ENCODE results near the gene PALD1.

DNA sequence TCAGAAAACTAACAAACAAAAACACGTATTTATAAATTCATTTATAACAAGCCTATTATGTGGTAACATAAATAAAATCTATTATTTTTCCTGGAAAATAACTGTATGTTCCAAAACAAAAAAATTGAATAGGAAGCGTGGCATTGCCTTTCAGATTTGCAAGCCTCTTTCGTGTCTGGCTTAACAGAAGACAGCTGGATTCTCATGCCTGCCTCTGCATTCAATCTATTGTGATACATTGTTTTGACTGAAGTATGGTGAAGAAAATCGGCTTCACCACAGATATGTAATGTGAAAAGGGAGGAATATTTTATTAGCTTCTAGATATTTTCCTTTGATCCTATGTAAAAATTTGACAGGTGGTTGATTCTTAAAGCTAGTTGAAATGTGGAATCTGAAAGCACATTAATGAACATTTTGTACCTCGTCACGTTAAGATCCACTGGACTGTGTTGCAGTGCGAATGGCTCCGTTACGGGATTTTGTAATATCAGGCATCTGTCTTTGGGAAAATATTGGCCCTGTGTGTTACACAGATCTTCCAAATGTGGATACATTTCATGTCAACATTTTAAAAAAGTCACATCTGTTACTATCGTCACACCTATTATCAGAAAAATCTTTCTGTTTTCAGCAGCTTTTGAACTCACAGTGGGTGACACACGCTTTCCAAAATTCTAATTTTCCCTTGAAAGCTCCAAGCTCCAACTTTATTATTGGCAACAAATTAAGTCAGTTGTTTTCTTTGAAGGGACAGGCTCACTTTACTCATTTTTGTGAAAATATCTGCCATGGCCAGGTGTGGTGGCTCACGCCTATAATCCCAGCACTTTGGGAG lies 26.2 kb downstream of the PALD1 start:
- TF ChIP-seq, protein P1, sequence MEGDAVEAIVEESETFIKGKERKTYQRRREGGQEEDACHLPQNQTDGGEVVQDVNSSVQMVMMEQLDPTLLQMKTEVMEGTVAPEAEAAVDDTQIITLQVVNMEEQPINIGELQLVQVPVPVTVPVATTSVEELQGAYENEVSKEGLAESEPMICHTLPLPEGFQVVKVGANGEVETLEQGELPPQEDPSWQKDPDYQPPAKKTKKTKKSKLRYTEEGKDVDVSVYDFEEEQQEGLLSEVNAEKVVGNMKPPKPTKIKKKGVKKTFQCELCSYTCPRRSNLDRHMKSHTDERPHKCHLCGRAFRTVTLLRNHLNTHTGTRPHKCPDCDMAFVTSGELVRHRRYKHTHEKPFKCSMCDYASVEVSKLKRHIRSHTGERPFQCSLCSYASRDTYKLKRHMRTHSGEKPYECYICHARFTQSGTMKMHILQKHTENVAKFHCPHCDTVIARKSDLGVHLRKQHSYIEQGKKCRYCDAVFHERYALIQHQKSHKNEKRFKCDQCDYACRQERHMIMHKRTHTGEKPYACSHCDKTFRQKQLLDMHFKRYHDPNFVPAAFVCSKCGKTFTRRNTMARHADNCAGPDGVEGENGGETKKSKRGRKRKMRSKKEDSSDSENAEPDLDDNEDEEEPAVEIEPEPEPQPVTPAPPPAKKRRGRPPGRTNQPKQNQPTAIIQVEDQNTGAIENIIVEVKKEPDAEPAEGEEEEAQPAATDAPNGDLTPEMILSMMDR (IDR thresholded peaks at IDR 0.05), result no peak
- TF ChIP-seq POLR2A (IDR thresholded peaks at IDR 0.05), result no peak

Measured in sigmoid colon (tissue), 3 donors.